ENCODE data around the gene STYXL1.

GRCh38 chr7:75948179-75948578 is 99.6 kb downstream of the STYXL1 start:
- TF ChIP-seq, protein P1, sequence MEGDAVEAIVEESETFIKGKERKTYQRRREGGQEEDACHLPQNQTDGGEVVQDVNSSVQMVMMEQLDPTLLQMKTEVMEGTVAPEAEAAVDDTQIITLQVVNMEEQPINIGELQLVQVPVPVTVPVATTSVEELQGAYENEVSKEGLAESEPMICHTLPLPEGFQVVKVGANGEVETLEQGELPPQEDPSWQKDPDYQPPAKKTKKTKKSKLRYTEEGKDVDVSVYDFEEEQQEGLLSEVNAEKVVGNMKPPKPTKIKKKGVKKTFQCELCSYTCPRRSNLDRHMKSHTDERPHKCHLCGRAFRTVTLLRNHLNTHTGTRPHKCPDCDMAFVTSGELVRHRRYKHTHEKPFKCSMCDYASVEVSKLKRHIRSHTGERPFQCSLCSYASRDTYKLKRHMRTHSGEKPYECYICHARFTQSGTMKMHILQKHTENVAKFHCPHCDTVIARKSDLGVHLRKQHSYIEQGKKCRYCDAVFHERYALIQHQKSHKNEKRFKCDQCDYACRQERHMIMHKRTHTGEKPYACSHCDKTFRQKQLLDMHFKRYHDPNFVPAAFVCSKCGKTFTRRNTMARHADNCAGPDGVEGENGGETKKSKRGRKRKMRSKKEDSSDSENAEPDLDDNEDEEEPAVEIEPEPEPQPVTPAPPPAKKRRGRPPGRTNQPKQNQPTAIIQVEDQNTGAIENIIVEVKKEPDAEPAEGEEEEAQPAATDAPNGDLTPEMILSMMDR (IDR thresholded peaks at IDR 0.05; ENCODE audit: insufficient read depth, low read depth, low read length) = no peak
- no peak for TF ChIP-seq EZH2 (IDR thresholded peaks at IDR 0.05; ENCODE audit: insufficient read depth, low read length)

Measured in astrocyte (in vitro differentiated cells and primary cell).